Measurements from ENCODE around the gene BRD3OS.

DNA sequence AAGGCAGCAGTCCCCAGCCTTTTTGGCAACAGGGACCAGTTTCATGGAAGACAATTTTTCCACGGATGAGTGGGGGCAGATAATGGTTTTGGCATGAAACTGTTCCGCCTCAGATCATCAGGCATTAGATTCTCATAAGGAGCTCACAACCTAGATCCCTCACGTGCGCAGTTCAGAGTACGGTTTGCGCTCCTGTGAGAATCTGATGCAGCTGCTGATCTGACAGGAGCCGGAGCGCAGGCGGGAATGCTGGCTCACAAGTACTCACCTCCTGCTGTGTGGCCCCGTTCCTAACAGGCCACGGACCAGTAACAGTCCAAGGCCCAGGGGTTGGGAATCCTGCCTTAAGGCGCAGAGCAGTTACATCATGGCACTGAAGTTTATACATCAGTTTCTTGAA lies 45.9 kb downstream of the BRD3OS start:
- TF ChIP-seq EP300 (IDR thresholded peaks at IDR 0.05; ENCODE audit: borderline replicate concordance) (no peak), NFIC (IDR thresholded peaks at IDR 0.05) (no peak), TAF1 (IDR thresholded peaks at IDR 0.05; ENCODE audit: low read depth) (no peak), EGR1 (IDR thresholded peaks at IDR 0.05) (no peak), RAD21 (IDR thresholded peaks at IDR 0.05; ENCODE audit: low read depth) (no peak), YY1 (IDR thresholded peaks at IDR 0.05; ENCODE audit: low read depth) (no peak), USF1 (IDR thresholded peaks at IDR 0.05) (no peak), FOXM1 (IDR thresholded peaks at IDR 0.05; ENCODE audit: borderline replicate concordance, low read depth) (no peak), CEBPB (IDR thresholded peaks at IDR 0.05) (no peak), TCF12 (IDR thresholded peaks at IDR 0.05; ENCODE audit: low read depth) (no peak), ZBTB7A (IDR thresholded peaks at IDR 0.05; ENCODE audit: low read depth) (no peak), CREB1 (IDR thresholded peaks at IDR 0.05; ENCODE audit: low read depth) (no peak)
- TF ChIP-seq, protein P1, sequence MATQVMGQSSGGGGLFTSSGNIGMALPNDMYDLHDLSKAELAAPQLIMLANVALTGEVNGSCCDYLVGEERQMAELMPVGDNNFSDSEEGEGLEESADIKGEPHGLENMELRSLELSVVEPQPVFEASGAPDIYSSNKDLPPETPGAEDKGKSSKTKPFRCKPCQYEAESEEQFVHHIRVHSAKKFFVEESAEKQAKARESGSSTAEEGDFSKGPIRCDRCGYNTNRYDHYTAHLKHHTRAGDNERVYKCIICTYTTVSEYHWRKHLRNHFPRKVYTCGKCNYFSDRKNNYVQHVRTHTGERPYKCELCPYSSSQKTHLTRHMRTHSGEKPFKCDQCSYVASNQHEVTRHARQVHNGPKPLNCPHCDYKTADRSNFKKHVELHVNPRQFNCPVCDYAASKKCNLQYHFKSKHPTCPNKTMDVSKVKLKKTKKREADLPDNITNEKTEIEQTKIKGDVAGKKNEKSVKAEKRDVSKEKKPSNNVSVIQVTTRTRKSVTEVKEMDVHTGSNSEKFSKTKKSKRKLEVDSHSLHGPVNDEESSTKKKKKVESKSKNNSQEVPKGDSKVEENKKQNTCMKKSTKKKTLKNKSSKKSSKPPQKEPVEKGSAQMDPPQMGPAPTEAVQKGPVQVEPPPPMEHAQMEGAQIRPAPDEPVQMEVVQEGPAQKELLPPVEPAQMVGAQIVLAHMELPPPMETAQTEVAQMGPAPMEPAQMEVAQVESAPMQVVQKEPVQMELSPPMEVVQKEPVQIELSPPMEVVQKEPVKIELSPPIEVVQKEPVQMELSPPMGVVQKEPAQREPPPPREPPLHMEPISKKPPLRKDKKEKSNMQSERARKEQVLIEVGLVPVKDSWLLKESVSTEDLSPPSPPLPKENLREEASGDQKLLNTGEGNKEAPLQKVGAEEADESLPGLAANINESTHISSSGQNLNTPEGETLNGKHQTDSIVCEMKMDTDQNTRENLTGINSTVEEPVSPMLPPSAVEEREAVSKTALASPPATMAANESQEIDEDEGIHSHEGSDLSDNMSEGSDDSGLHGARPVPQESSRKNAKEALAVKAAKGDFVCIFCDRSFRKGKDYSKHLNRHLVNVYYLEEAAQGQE (IDR thresholded peaks at IDR 0.05; ENCODE audit: low read depth), result no peak
- TF ChIP-seq, protein P2, sequence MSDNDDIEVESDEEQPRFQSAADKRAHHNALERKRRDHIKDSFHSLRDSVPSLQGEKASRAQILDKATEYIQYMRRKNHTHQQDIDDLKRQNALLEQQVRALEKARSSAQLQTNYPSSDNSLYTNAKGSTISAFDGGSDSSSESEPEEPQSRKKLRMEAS (IDR thresholded peaks at IDR 0.05), result no peak

Data from Ishikawa (cell line).